Embryonic facial prominence (tissue), 1 donor: Measurements from ENCODE around the gene MAGEB2.
"Not testable (repeated sequence)": the region's sequence is repeated elsewhere in the genome, so short reads cannot be mapped to it uniquely, and the experiment has no call there.

Experiments
- DNase-seq: peaks from one replicate; pipeline ENCODE4 v3.0.0-alpha.2; 2016; ENCODE audit errors: extremely low spot score

Gene MAGEB2

GRCh38 chrX:30215357-30215843, at the start of gene MAGEB2:
TSS of gene MAGEB2 (plus strand) at chrX:30215563. CDS start at chrX:30218581, 3,018 bp downstream.
- no peak for DNase-seq

DNA sequence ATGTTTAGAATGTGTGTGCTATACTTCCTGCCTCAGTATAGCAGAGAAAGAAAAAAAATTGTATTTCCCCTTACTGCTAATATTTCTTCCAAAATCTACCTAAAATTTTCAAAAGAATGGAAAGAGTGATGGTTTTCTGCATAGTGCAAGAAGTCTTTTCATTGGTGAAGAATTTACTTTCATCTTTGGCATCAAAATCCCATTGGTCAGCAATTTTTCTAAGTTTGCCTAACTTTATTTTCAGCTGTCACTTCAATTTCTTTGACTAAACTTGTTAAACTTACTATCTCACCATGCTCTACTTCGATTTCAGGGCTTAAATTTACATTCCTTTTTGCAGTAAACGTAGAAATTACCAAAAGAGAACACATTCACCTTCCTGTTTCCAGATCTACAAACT, 44.5 kb upstream of the MAGEB2 start:
- DNase-seq = no peak

DNA sequence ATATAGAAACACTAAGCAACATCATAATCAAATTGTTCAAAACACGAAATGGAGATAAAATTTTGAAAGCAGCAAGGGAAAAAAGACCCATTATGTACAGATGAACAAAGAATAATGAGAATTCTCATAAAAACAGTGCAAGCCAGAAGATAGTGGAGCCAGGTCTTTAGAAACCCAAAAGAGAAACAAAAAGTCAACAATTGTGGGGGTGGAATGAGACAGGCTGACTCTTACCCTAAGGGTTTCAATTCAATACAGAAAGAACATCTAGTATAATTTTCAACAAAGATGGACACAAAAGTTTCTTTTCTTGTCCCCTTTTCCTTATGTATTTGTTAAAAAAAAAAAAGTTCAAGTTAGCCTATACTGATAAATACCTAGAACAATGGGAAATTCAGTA, 34.0 kb upstream of the MAGEB2 start:
- no peak for DNase-seq

GRCh38 chrX:30183554-30183953, 31.8 kb upstream of the MAGEB2 start:
- DNase-seq = no peak

DNA sequence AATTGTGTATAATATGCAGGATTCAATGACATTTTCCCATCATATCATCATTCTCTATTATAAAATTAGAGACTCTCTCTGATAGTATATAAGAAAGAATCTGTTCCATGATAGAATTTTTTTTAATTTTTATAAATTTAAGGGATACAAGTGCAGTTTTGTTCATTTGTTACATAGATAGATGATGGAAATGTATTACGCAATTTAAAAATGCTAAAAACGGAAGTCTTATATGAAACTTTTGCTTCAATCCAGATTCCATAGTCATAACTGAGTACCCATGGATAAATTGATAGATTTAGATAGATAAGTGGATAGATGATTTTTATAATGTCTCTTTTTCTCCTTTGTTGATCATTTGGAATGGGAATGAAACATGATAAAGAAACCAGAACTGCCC, 24.9 kb upstream of the MAGEB2 start:
- DNase-seq = no peak

DNA sequence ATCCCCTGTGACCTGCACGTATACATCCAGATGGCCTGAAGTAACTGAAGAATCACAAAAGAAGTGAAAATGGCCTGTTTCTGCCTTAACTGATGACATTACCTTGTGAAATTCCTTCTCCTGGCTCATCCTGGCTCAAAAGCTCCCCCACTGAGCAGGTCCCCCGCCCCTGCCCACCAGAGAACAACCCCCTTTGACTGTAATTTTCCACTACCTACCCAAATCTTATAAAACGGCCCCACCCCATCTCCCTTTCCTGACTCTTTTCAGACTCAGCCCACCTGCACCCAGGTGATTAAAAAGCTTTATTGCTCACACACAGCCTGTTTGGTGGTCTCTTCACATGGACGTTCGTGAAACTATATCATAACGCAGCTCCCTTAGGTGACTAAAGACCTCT, 21.5 kb upstream of the MAGEB2 start:
- DNase-seq = not testable (repeated sequence)

GRCh38 chrX:30196322-30196721, 19.0 kb upstream of the MAGEB2 start:
- no peak for DNase-seq

- DNase-seq = no peak
These were observed 3.2 kb upstream of the MAGEB2 start for GRCh38 chrX:30212172-30212571.

GRCh38 chrX:30217465-30217864, 2.1 kb downstream of the MAGEB2 start:
- DNase-seq = no peak

DNA sequence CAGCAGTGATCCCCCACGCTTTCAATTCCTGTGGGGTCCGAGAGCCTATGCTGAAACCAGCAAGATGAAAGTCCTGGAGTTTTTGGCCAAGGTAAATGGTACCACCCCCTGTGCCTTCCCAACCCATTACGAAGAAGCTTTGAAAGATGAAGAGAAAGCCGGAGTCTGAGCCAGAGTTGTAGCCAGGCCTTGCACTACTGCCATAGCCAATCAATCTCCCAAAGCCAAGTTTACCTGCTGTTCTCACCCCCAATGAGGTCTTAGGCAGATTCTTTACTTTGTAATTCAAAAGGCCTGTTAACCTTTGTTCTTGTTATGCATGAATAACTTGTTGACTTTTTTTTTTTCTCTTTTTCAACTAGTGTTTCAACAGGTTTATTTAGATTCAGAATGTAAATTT, 4.0 kb downstream of the MAGEB2 start:
- no peak for DNase-seq

DNA sequence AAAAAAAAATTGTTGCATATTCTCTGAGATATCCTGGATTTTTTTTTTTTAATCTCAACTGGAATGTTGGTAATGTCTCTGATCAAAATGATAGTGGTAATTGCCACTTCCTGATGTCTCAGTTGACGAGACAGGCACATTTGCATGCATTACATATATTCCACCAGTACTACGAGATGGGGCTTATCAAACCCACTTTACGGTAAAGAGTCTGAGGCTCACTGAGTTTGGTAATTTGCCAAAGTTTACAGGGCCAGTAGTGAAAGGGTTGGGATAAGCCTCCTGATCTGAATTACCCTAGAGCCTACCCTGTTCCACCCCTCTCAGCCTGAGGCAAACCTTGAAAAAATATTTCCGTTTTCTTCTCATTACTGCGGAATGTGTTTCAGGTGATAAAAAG, 5.3 kb downstream of the MAGEB2 start:
- no peak for DNase-seq

DNA sequence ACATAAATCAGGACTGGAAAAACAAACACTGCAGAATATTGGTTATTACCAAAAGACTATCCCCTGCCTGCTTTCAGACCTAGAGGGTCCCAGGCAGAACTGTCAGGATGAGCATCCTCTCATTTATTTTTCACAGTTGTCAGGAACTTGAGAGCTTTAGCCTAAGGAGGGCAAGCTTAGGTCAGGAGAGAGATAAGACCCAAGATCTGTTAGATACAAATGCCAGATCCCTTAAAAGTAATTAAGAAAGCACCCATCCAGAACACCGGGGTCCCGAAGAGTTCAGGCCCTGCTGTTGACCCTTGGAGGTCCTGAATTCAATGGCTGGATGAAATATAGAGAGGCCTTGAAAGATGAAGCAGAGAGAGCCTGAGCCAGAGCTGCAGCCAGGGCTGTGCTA, 9.2 kb downstream of the MAGEB2 start:
- no peak for DNase-seq

GRCh38 chrX:30228526-30228925, 13.2 kb downstream of the MAGEB2 start:
- no peak for DNase-seq

GRCh38 chrX:30230395-30230794, 15.0 kb downstream of the MAGEB2 start, which contains the start of gene MAGEB3:
TSS of gene MAGEB3 (plus strand) at chrX:30230657. CDS start at chrX:30235925, 5,268 bp downstream.
- DNase-seq = no peak

GRCh38 chrX:30241724-30242415, 26.5 kb downstream of the MAGEB2 start, which contains the start of gene MAGEB4:
TSS of gene MAGEB4 (plus strand) at chrX:30242000. CDS start at chrX:30242136, 136 bp downstream.
- DNase-seq = no peak

- no peak for DNase-seq
These were observed 31.6 kb downstream of the MAGEB2 start, which contains the start of gene MAGEB1 for GRCh38 chrX:30246769-30247489. TSS of gene MAGEB1 (plus strand) at chrX:30247146. CDS start at chrX:30250494, 3,348 bp downstream.

DNA sequence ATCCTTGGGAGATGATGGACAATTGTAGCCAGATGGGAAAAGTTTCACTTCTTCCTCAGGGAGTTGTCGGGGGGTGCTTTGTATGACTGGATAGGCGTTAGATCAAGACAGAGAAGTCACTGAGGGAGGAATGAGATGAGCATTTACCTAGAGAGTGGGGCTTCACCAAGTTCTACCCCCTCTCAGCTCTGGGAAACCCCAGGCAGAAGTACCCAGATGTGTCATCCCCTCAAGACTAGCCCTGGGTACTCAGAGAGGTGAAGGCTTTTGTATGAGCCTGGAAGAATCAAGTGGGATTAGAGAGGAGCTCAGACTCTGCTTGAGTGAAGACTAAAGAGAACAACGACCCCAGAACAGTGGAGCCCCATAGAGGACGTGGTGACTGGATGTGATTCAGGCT, 33.5 kb downstream of the MAGEB2 start:
- no peak for DNase-seq

DNA sequence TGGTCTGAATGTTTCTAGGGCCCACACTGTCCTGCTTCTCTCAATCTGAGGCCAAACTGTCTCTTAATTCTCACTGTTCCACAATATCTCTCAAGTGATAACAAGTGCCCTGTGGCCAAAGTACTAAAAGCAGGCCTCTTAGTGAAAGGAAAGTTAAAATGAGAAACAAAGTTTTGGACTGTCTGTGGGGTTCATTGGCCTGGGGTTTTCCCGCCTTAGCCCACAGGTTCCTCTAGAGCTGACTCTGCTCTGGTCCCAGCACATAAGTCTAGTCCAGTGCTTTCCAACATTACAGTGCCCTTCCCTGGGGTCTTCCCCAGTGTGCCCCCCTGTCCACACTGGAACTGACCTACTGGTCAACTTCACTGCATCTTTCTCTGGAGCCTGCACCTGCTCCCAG, 37.9 kb downstream of the MAGEB2 start:
- DNase-seq = no peak

DNA sequence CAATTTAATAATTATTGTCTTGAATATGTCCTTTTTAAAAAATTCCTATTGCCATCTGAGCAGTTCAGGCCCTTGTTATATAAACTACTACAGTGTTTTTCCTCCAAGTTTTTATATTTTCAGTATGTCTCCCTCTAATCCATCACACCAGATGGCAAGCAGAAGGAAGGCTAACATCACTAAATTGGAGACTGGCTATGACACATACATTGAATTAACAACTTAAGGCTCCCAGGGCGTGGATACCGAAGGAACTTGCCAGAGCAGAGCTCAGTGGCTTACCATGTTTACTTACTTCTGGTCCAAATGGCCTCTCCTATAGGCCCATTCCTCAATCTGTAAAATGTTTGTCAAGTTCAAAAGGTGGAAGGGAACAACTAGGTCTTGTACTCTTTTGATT, 44.6 kb downstream of the MAGEB2 start:
- no peak for DNase-seq

DNA sequence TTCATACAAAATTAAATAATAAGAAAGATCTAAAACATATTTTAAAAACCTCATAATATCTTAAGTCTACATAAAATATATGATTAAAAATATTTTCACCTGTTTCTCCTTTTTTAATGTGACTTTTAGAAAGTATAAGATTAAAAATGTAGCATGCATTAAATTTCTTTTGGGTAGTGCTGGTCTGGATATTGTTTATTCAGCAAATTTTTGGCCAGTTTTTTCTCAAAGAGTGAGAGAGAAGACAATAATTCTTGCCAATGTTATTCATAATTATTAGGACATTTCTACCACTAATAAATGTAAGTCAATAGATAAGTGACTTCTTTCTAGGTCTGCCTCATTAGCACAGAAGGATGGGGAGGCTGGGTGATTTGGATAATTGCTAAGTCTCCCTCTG, 45.6 kb downstream of the MAGEB2 start:
- no peak for DNase-seq

DNA sequence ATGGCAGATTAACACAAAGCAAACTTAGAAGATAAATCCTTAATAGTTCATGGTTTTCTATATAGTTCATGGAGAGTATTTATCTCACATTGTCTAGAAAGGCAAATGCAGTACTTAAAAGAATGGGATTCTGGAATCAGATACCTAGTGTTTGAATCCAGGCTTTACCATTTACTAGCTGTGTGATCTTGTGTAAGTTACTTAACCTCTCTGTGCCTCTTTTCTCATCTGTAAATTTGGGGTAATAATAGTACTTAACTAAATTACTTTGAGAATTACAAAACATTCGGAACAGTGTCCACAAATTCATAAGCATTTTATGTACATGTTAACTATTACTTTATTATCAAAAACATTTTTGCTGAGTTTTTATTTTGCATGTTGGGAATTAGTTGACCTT, 47.4 kb downstream of the MAGEB2 start:
- no peak for DNase-seq
